K562 (cell line): ENCODE data around the gene NBPF3. TPM values are rescaled to one million over a fixed set of nuclear protein-coding genes. Genes with fewer than 3 reads are reported as not detected.

Source experiments
- ATAC-seq: fragments of 200-7000 bp; cut with Tn5 transposase; 3 replicates; pipeline ENCODE4 v1.9.1; 2020; ENCODE audit warnings: moderate library complexity
- BruUV-seq: library from RNA; stranded (reverse); fragments of 400-500 nt; replicated peaks from 2 replicates; lab custom pipeline; 2021; lab: Mats Ljungman, UMichigan
- CTCF ChIA-PET: fragments of 300-600 bp; formaldehyde crosslinking; extraction: SDS; loops from one replicate; lab custom pipeline; 2021; ENCODE audit warnings: low intra/inter-chr PET ratio; lab: Yijun Ruan, JAX
- POLR2A ChIA-PET: fragments of 300-600, 350-650 bp; sonication (Branson Sonifier 250); formaldehyde crosslinking; extraction: SDS; loops from one replicate; lab custom pipeline; 2021; ENCODE audit warnings: antibody characterized with exemption, inconsistent platforms; lab: Yijun Ruan, JAX
- DNase-seq, 4 experiments: peaks; one replicate each; pipeline versions ENCODE4 v3.0.0 to v3.0.0-alpha.2; 2011 to 2018; ENCODE audit warnings: low spot score in 3 of 4, mixed read lengths in 3 of 4; ENCODE audit errors: extremely low read depth in 1 of 4
- FAIRE-seq: peaks from 2 replicates; lab custom pipeline; 2011; peaks lifted over from hg19 to GRCh38; lab: Jason Lieb, UNC
- H2AFZ ChIP-seq: 2 replicates; pipeline ENCODE4 v1.6.0; 2011; ENCODE audit warnings: low read depth, low read length, control low read depth, inconsistent platforms
- H3K27ac ChIP-seq: fragments of 200-600 bp; 3 replicates; pipeline ENCODE4 v1.8.0; 2011; ENCODE audit warnings: low read depth, mild to moderate bottlenecking, control low read depth, inconsistent platforms, low read length, moderate library complexity, mixed read lengths; ENCODE audit errors: extremely low read depth
- H3K27me3 ChIP-seq, 2 experiments: fragments of 300-600 bp in 1 of 2; 2 replicates in 1 of 2; 3 replicates in 1 of 2; pipeline versions ENCODE4 v1.6.0 to v1.8.0; 2011; ENCODE audit warnings: inconsistent platforms in 2 of 2, low read length in 2 of 2, mild to moderate bottlenecking in 1 of 2, mixed read lengths in 1 of 2, moderate library complexity in 1 of 2; ENCODE audit not compliant: control insufficient read depth in 2 of 2, insufficient read depth in 2 of 2
- H3K36me3 ChIP-seq: fragments of 300-600 bp; 3 replicates; pipeline ENCODE4 v1.8.0; 2011; ENCODE audit warnings: mild to moderate bottlenecking, low read length, inconsistent platforms; ENCODE audit not compliant: control insufficient read depth, insufficient read depth
- H3K4me1 ChIP-seq, 2 experiments: fragments of 200-600 bp in 1 of 2; replicated peaks in 1 of 2; 2 replicates in 1 of 2; 3 replicates in 1 of 2; pipeline versions ENCODE4 v1.5.1 to v1.8.0; 2011; ENCODE audit warnings: inconsistent platforms in 2 of 2, low read length in 2 of 2, mild to moderate bottlenecking in 1 of 2, mixed read lengths in 1 of 2, moderate library complexity in 1 of 2; ENCODE audit not compliant: control insufficient read depth in 2 of 2, insufficient read depth in 2 of 2
- H3K4me2 ChIP-seq: 2 replicates; pipeline ENCODE4 v1.6.1; 2011; ENCODE audit warnings: low read length, control low read depth, inconsistent platforms, mixed read lengths; ENCODE audit not compliant: insufficient read depth
- H3K4me3 ChIP-seq: fragments of 200-600 bp; sonication (generic), shearing (Covaris generic); 2 replicates; pipeline ENCODE4 v1.5.1; 2016; ENCODE audit warnings: control low read depth, inconsistent platforms
- H3K79me2 ChIP-seq: fragments of 200-600 bp; 3 replicates; pipeline ENCODE4 v1.8.0; 2011; ENCODE audit warnings: low read length, inconsistent platforms; ENCODE audit not compliant: control insufficient read depth, insufficient read depth
- H3K9ac ChIP-seq, 2 experiments: 2 replicates each; pipeline versions ENCODE4 v1.6.0 to v1.6.1; 2011; ENCODE audit warnings: low read depth in 2 of 2, low read length in 2 of 2, control low read depth in 1 of 2, inconsistent platforms in 1 of 2, mild to moderate bottlenecking in 1 of 2, mixed read lengths in 1 of 2; ENCODE audit not compliant: insufficient read depth in 1 of 2
- H3K9me1 ChIP-seq: one replicate; pipeline ENCODE4 v1.6.0; 2011; ENCODE audit warnings: inconsistent platforms, mild to moderate bottlenecking, low read length, moderate library complexity; ENCODE audit not compliant: control insufficient read depth, insufficient read depth
- H3K9me3 ChIP-seq: replicated peaks from 2 replicates; pipeline ENCODE4 v1.5.1; 2011; ENCODE audit warnings: low read depth, low read length, inconsistent platforms; ENCODE audit not compliant: control insufficient read depth, insufficient read depth
- H4K20me1 ChIP-seq: replicated peaks from 2 replicates; pipeline ENCODE4 v1.6.1; 2011; ENCODE audit warnings: low read length, inconsistent platforms, mixed read lengths; ENCODE audit not compliant: control insufficient read depth, insufficient read depth
- ETV6 ChIP-seq, 3 experiments: fragments of 150-350 bp in 1 of 3; sonication (generic) in 1 of 3; formaldehyde crosslinking in 1 of 3; IDR thresholded peaks; 2 replicates each; pipeline versions ENCODE4 v1.6.1 to v1.8.0; 2014 to 2022; ENCODE audit warnings: borderline replicate concordance in 2 of 3, low read depth in 2 of 3, antibody characterized with exemption in 1 of 3, low read length in 1 of 3, mild to moderate bottlenecking in 1 of 3, missing genetic modification reagents in 1 of 3
- FOXK2 ChIP-seq, 2 experiments: fragments of 450-650 bp; IDR thresholded peaks in 1 of 2; conservative IDR thresholded peaks in 1 of 2; 2 replicates each; pipeline ENCODE4 v1.6.1; 2016; ENCODE audit warnings: low read depth in 2 of 2, mild to moderate bottlenecking in 1 of 2
- OTX1 ChIP-seq: fragments of 450-650 bp; formaldehyde crosslinking; IDR thresholded peaks from 2 replicates; pipeline ENCODE4 v1.4.0; 2022; ENCODE audit warnings: mild to moderate bottlenecking
- SAP30 ChIP-seq: fragments of 200-600 bp; sonication (generic); IDR thresholded peaks from 2 replicates; pipeline ENCODE4 v1.6.1; 2012; ENCODE audit warnings: borderline replicate concordance, low read depth, mild to moderate bottlenecking, moderate library complexity, low read length, control low read depth, inconsistent platforms; ENCODE audit not compliant: insufficient read depth, poor library complexity, severe bottlenecking
- ZBTB7A ChIP-seq: IDR thresholded peaks from 2 replicates; pipeline ENCODE4 v1.6.1; 2011; ENCODE audit warnings: low read depth, mild to moderate bottlenecking, low read length, moderate library complexity, borderline replicate concordance; ENCODE audit not compliant: control insufficient read depth
- ZNF12 ChIP-seq: sonication (generic); formaldehyde crosslinking; IDR thresholded peaks from 2 replicates; pipeline ENCODE4 v1.4.0; 2020; ENCODE audit warnings: mild to moderate bottlenecking, missing genetic modification reagents
- ZNF175 ChIP-seq: fragments of 200-800 bp; sonication (Bioruptor generic); IDR thresholded peaks from 2 replicates; pipeline ENCODE4 v1.6.1; 2016; ENCODE audit warnings: low read depth, mild to moderate bottlenecking, missing genetic modification characterization, missing compliant biosample characterization
- ZNF583 ChIP-seq: fragments of 250-450 bp; sonication (Bioruptor Pico); IDR thresholded peaks from 2 replicates; pipeline ENCODE4 v1.4.0; 2020
- WGBS: fragments of 100-300 bp; shearing (Covaris generic); methylation state at CpG from one replicate; pipeline ENCODE4 v1.1.6; 2016; ENCODE audit warnings: low coverage, mixed read lengths; ENCODE audit not compliant: insufficient coverage; ENCODE audit errors: missing lambda C conversion rate; 5-methylcytosine and 5-hydroxymethylcytosine counted together
- in situ Hi-C: fragments of 300-500 bp; cut with MboI; formaldehyde crosslinking; loops from 4 replicates; pipeline ENCODE4 v1.15.0; 2018; ENCODE audit warnings: inconsistent platforms, mixed read lengths
- intact Hi-C: fragments of 100-400 bp; cut with micrococcal nuclease; formaldehyde crosslinking; loops from 2 replicates; pipeline ENCODE4 v1.14.2; 2022
- polyA plus RNA-seq, 8 experiments: library from polyadenylated mRNA; depleted of rRNA in 4 of 8; stranded (reverse) in 5 of 8; unstranded in 3 of 8; fragments of >200 nt; fragmentation: Nextera tagmentation in 2 of 8; fragmentation: Illumina TruSeq in 1 of 8; extraction: Ambion mirVana in 2 of 8; extraction: Trizol in 1 of 8; gene quantifications; 2 replicates each; pipeline versions ENCODE4 v1.2.1 to v1.2.3, GENCODE V29; 2011 to 2014; ENCODE audit warnings: inconsistent platforms in 1 of 8, missing spikeins in 1 of 8
- total RNA-seq, 7 experiments: library from RNA; depleted of rRNA in 6 of 7; stranded (reverse); fragments of >200 nt in 6 of 7; fragmentation: Illumina TruSeq in 2 of 7; extraction: Trizol in 2 of 7; gene quantifications; 2 replicates each; pipeline versions ENCODE4 v1.2.1 to v1.2.3, GENCODE V29; 2011 to 2021; ENCODE audit warnings: low replicate concordance in 1 of 7
- TF ChIP-seq, protein P1 (sequence below): sonication (generic); formaldehyde crosslinking; IDR thresholded peaks from 2 replicates; pipeline ENCODE4 v1.8.0; 2022; ENCODE audit warnings: mild to moderate bottlenecking, missing genetic modification reagents
- TF ChIP-seq, protein P2 (sequence below): fragments of 250-450 bp; sonication (Bioruptor Pico); IDR thresholded peaks from 2 replicates; pipeline ENCODE4 v1.8.0; 2021; ENCODE audit warnings: moderate library complexity, mild to moderate bottlenecking, inconsistent platforms
- TF ChIP-seq, protein P3 (sequence below): fragments of 450-650 bp; formaldehyde crosslinking; IDR thresholded peaks from 2 replicates; pipeline ENCODE4 v1.4.0; 2020; ENCODE audit warnings: mild to moderate bottlenecking, moderate library complexity
- TF ChIP-seq, protein P4 (sequence below): sonication (generic); formaldehyde crosslinking; IDR thresholded peaks from 2 replicates; pipeline ENCODE4 v1.8.0; 2022; ENCODE audit warnings: missing genetic modification reagents, mild to moderate bottlenecking, borderline replicate concordance
- TF ChIP-seq, protein P5 (sequence below): fragments of 250-450 bp; sonication (Bioruptor Pico); IDR thresholded peaks from 2 replicates; pipeline ENCODE4 v1.8.0; 2021; ENCODE audit warnings: moderate library complexity, mild to moderate bottlenecking, inconsistent platforms

Gene NBPF3
- total and polyA plus RNA-seq, 9 of the 15 experiments (the other 6 are each of a cell fraction or from before 2014, with no cell fraction given) = 1.5 to 7.3 (median 5.4) TPM

DNA sequence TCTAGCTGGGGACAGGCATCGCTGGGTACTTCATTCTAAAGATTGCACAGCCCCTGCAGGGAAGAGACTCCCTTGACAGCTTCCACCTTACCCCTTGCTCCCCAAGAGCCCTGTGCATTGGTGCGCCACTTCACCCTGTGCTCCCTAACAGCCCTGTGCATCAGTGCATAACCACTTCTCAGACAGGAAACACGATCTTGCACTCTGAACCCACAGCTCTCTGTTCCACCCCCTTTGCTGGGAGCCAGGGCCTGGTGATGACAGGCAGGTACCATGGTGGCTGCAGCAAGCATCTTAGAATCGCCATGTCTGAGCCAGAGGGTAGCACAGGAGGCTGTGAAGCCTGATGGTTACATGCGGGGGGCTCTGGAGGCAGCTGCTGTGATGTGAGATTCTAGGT is 74.3 kb downstream of the NBPF3 start:
- in situ Hi-C loops = loop anchor here (5.0 to 25.0 kb wide), 2 partner anchors 73 to 148 kb away; partner anchors contain the start of gene RAP1GAP
- peaks cover 0 to 9% of the 10 kb centered on the region in 2 experiments; a peak in 2 of 5 replicates for H3K4me1 ChIP-seq
- no peak overlapping the region for H3K9ac ChIP-seq
- H4K20me1 ChIP-seq = peaks cover 9% of the 10 kb centered on the region; the same call in 1 of the 2 replicates
- H3K27ac ChIP-seq = no peak overlapping the region
- ATAC-seq = no peak
- no peak overlapping the region for H3K4me2 ChIP-seq
- no peaks in the 10 kb centered on the region for H3K79me2 ChIP-seq
- TF ChIP-seq OTX1 (CRISPR knock-in tag) = no peak
- TF ChIP-seq, protein P1, sequence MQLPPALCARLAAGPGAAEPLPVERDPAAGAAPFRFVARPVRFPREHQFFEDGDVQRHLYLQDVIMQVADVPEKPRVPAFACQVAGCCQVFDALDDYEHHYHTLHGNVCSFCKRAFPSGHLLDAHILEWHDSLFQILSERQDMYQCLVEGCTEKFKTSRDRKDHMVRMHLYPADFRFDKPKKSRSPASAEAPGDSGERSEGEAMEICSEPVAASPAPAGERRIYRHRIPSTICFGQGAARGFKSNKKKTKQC (CRISPR knock-in tag) = no peak
- TF ChIP-seq, protein P2, sequence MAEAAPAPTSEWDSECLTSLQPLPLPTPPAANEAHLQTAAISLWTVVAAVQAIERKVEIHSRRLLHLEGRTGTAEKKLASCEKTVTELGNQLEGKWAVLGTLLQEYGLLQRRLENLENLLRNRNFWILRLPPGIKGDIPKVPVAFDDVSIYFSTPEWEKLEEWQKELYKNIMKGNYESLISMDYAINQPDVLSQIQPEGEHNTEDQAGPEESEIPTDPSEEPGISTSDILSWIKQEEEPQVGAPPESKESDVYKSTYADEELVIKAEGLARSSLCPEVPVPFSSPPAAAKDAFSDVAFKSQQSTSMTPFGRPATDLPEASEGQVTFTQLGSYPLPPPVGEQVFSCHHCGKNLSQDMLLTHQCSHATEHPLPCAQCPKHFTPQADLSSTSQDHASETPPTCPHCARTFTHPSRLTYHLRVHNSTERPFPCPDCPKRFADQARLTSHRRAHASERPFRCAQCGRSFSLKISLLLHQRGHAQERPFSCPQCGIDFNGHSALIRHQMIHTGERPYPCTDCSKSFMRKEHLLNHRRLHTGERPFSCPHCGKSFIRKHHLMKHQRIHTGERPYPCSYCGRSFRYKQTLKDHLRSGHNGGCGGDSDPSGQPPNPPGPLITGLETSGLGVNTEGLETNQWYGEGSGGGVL (CRISPR knock-in tag) = no peak
- TF ChIP-seq, protein P3, sequence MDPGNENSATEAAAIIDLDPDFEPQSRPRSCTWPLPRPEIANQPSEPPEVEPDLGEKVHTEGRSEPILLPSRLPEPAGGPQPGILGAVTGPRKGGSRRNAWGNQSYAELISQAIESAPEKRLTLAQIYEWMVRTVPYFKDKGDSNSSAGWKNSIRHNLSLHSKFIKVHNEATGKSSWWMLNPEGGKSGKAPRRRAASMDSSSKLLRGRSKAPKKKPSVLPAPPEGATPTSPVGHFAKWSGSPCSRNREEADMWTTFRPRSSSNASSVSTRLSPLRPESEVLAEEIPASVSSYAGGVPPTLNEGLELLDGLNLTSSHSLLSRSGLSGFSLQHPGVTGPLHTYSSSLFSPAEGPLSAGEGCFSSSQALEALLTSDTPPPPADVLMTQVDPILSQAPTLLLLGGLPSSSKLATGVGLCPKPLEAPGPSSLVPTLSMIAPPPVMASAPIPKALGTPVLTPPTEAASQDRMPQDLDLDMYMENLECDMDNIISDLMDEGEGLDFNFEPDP (CRISPR knock-in tag) = no peak
- TF ChIP-seq ZNF583 (CRISPR knock-in tag) = no peak
- TF ChIP-seq, protein P4, sequence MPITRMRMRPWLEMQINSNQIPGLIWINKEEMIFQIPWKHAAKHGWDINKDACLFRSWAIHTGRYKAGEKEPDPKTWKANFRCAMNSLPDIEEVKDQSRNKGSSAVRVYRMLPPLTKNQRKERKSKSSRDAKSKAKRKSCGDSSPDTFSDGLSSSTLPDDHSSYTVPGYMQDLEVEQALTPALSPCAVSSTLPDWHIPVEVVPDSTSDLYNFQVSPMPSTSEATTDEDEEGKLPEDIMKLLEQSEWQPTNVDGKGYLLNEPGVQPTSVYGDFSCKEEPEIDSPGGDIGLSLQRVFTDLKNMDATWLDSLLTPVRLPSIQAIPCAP (CRISPR knock-in tag) = no peak
- TF ChIP-seq ETV6 (IDR thresholded peaks at IDR 0.05; ENCODE audit: borderline replicate concordance in 1 of 2, low read depth in 2 of 2, low read length in 1 of 2) = no peak
- no peak for TF ChIP-seq ETV6 (CRISPR knock-in tag; IDR thresholded peaks at IDR 0.05; ENCODE audit: borderline replicate concordance)
- TF ChIP-seq, protein P5, sequence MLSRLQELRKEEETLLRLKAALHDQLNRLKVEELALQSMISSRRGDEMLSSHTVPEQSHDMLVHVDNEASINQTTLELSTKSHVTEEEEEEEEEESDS (CRISPR knock-in tag) = no peak
- no peak for TF ChIP-seq ZNF12
- TF ChIP-seq SAP30 = no peak
- no peak for TF ChIP-seq FOXK2 (conservative IDR thresholded peaks at IDR 0.05 in 1 of 2, IDR thresholded peaks at IDR 0.05 in 1 of 2; ENCODE audit: low read depth in 2 of 2)
- TF ChIP-seq ZNF175 = no peak
- no peak for TF ChIP-seq ZBTB7A
- TF ChIP-seq, all 486 proteins: peak for 0
- DNase-seq = no peak
- Histone ChIP-seq H3K36me3 (no peaks in the 10 kb centered on the region), H3K9me1 (no peaks in the 10 kb centered on the region), H3K27me3 (peaks cover 19 to 61% of the 10 kb centered on the region in 2 experiments), H3K9me3 (no peaks in the 10 kb centered on the region), H3K4me3 (no peak overlapping the region), H2AFZ (no peak overlapping the region)
- 1% methylated on average over 5 of the region's 5 CpGs for WGBS
- POLR2A ChIA-PET = interaction anchor here (1.0 to 1.2 kb wide), 3 partner anchors 9 to 27 kb away, joined by 3 read pairs; no protein-coding TSS in a partner anchor
- no TSS peak for BruUV-seq
- intact Hi-C loops = loop anchor here (5.0 to 10.0 kb wide), 3 partner anchors 81 to 451 kb away; no protein-coding TSS in a partner anchor
- no peak for FAIRE-seq
- CTCF ChIA-PET = no interaction called here
